HG03097 (cell line): ENCODE measurements around the gene CHADL.

ENCODE experiments used
- ATAC-seq: cut with Tn5 transposase; IDR thresholded peaks from one replicate; pipeline ENCODE4 v1.9.1; 2021; ENCODE audit not compliant: unreplicated experiment, low FRiP score

CHADL gene

GRCh38 chr22:41234815-41235695, 5.7 kb downstream of the CHADL start:
- ATAC-seq = no peak

GRCh38 chr22:41231369-41231768, 9.4 kb downstream of the CHADL start:
- ATAC-seq = no peak

GRCh38 chr22:41230401-41230785, 10.3 kb downstream of the CHADL start:
- ATAC-seq = no peak

- no peak for ATAC-seq
Observed at GRCh38 chr22:41229730-41230400, 10.9 kb downstream of the CHADL start.

- ATAC-seq = no peak
Observed at GRCh38 chr22:41229215-41229614, 11.5 kb downstream of the CHADL start.

GRCh38 chr22:41226723-41227655, 13.7 kb downstream of the CHADL start:
- no peak for ATAC-seq

GRCh38 chr22:41223535-41223934, 17.2 kb downstream of the CHADL start:
- ATAC-seq = no peak

GRCh38 chr22:41222846-41223507, 17.8 kb downstream of the CHADL start:
- ATAC-seq = no peak

GRCh38 chr22:41217553-41218157, 23.1 kb downstream of the CHADL start:
- ATAC-seq = no peak

GRCh38 chr22:41216984-41217383, 23.7 kb downstream of the CHADL start:
- no peak for ATAC-seq

GRCh38 chr22:41215926-41216325, 24.8 kb downstream of the CHADL start:
- no peak for ATAC-seq

GRCh38 chr22:41215409-41215808, 25.3 kb downstream of the CHADL start:
- no peak for ATAC-seq

- ATAC-seq = no peak
Observed at GRCh38 chr22:41206719-41207118, 34.0 kb downstream of the CHADL start.

GRCh38 chr22:41204992-41205900, 35.5 kb downstream of the CHADL start, which contains the start of gene L3MBTL2:
TSS of gene L3MBTL2 (plus strand) at chr22:41205312. CDS start at chr22:41205363, 51 bp downstream.
- peak; percentile 98 for ATAC-seq

GRCh38 chr22:41204066-41204465, 36.7 kb downstream of the CHADL start:
- ATAC-seq = no peak

- ATAC-seq = no peak
Observed at GRCh38 chr22:41203118-41203517, 37.6 kb downstream of the CHADL start.

- no peak for ATAC-seq
Observed at GRCh38 chr22:41201141-41201540, 39.6 kb downstream of the CHADL start.

GRCh38 chr22:41198027-41198580, 42.6 kb downstream of the CHADL start:
- no peak for ATAC-seq
